ENCODE data around the gene SPEM1. TPM values are rescaled to one million over a fixed set of nuclear protein-coding genes. Genes with fewer than 3 reads are reported as not detected.

The SPEM1 gene
- total and polyA plus RNA-seq, 7 experiments from 2014 or later, result not detected

DNA sequence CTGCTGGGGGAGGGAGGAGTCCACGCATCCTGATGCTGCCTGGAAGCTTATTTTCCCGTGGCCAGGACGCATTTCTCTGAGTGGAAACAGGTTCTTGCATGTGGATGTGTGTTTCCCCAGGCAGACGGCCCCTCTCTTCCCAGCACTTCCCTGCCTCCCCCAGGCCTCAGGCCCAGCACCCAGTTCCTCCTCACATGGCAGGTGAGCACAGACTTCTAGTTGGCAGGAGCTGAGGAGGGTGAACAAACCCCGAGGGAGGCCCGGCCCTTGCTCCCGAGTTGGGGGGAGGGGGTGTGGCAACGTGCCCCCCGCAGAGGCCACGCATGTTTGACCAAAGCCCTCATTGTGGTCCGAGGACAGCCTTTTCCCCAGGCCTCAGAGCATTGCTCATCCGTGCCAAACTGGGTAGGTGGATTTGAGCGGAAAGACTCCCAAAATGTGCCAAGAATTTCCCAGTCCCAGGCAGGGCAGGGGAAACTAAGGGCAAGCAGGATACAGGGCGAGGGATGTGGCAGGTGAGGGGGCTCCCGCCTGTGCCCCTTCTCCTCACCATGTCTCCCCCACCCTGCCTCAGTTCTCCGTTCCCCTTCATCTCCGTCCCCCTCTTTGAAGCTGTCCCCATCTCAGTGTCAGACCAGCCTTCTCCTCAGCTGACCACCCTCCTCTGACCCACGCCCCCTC lies 1.5 kb upstream of the SPEM1 start:
- intact Hi-C loops (cut with micrococcal nuclease), result no loop called here
- Mint-ChIP-seq H3K27me3 (no peaks in the 10 kb centered on the region), H3K4me1 (peaks cover 0 to 7% (median 0%) of the 10 kb centered on the region in 7 donors), H3K9me3 (no peaks in the 10 kb centered on the region), H3K4me3 (no peak overlapping the region), H3K27ac (peak overlapping the region in 1 of 9 donors; percentile 62), H3K36me3 (no peaks in the 10 kb centered on the region)
- Histone ChIP-seq H3K4me1 (ENCODE audit: control insufficient read depth in 2 of 2, insufficient read depth in 2 of 2, low read length in 2 of 2) (no peaks in the 10 kb centered on the region), H3K4me3 (ENCODE audit: low read length) (no peak overlapping the region), H3K27me3 (ENCODE audit: control insufficient read depth in 2 of 2, insufficient read depth in 2 of 2, low read length in 2 of 2) (no peaks in the 10 kb centered on the region), H3K27ac (ENCODE audit: low read depth, low read length) (no peak overlapping the region), H3K9me3 (ENCODE audit: control insufficient read depth in 2 of 3, low read length in 3 of 3) (no peaks in the 10 kb centered on the region), H3K36me3 (ENCODE audit: control insufficient read depth in 2 of 3, insufficient read depth in 3 of 3, low read length in 3 of 3) (no peaks in the 10 kb centered on the region)
- DNase-seq, result no peak
- ChIA-PET POLR2A (no interaction called here), CTCF (no interaction called here)
- ATAC-seq, result no peak

GRCh38 chr17:7421186-7421585 lies 1.1 kb downstream of the SPEM1 start:
- no peak overlapping the region for H3K27ac Mint-ChIP-seq
- H3K9me3 Mint-ChIP-seq, result no peaks in the 10 kb centered on the region
- Histone ChIP-seq H3K27me3 (ENCODE audit: control insufficient read depth in 2 of 2, insufficient read depth in 2 of 2, low read length in 2 of 2) (no peaks in the 10 kb centered on the region), H3K36me3 (ENCODE audit: control insufficient read depth in 2 of 3, insufficient read depth in 3 of 3, low read length in 3 of 3) (no peaks in the 10 kb centered on the region), H3K4me1 (ENCODE audit: control insufficient read depth in 2 of 2, insufficient read depth in 2 of 2, low read length in 2 of 2) (no peaks in the 10 kb centered on the region), H3K4me3 (ENCODE audit: low read length) (no peak overlapping the region), H3K27ac (ENCODE audit: low read depth, low read length) (no peak overlapping the region), H3K9me3 (ENCODE audit: control insufficient read depth in 2 of 3, low read length in 3 of 3) (no peaks in the 10 kb centered on the region)
- H3K4me1 Mint-ChIP-seq, result peaks cover 0 to 7% (median 0%) of the 10 kb centered on the region in 7 donors
- no peaks in the 10 kb centered on the region for H3K36me3 Mint-ChIP-seq
- CTCF ChIA-PET, result interaction anchor here (2.4 kb wide), 1 partner anchor 66 kb away, joined by 7 read pairs; the partner anchor contains the start of gene TMEM95
- POLR2A ChIA-PET, result interaction anchor here (0.8 kb wide), 1 partner anchor 55 kb away, joined by 3 read pairs; no protein-coding TSS in a partner anchor
- intact Hi-C loops (cut with micrococcal nuclease), result no loop called here
- no peak overlapping the region for H3K4me3 Mint-ChIP-seq
- ATAC-seq (no peak), DNase-seq (no peak)
- H3K27me3 Mint-ChIP-seq, result peaks cover 0 to 3% (median 0%) of the 10 kb centered on the region in 5 donors

GRCh38 chr17:7423679-7424078 lies 3.6 kb downstream of the SPEM1 start:
- no peak overlapping the region for H3K4me3 ChIP-seq (ENCODE audit: low read length)
- ATAC-seq (no peak), DNase-seq (no peak)
- ChIA-PET POLR2A (no interaction called here), CTCF (interaction anchor here (1.4 kb wide), 1 partner anchor 67 kb away, joined by 3 read pairs; no protein-coding TSS in a partner anchor)
- no peaks in the 10 kb centered on the region for H3K4me1 Mint-ChIP-seq
- H3K4me3 Mint-ChIP-seq, result no peak overlapping the region
- H3K36me3 Mint-ChIP-seq, result no peaks in the 10 kb centered on the region
- peaks cover 0 to 3% (median 0%) of the 10 kb centered on the region in 5 donors for H3K27me3 Mint-ChIP-seq
- H3K36me3 ChIP-seq (ENCODE audit: control insufficient read depth in 2 of 3, insufficient read depth in 3 of 3, low read length in 3 of 3), result no peaks in the 10 kb centered on the region
- H3K4me1 ChIP-seq (ENCODE audit: control insufficient read depth in 2 of 2, insufficient read depth in 2 of 2, low read length in 2 of 2), result no peaks in the 10 kb centered on the region
- H3K9me3 Mint-ChIP-seq, result peaks cover 0 to 2% (median 0%) of the 10 kb centered on the region in 11 donors
- H3K27me3 ChIP-seq (ENCODE audit: control insufficient read depth in 2 of 2, insufficient read depth in 2 of 2, low read length in 2 of 2), result no peaks in the 10 kb centered on the region
- H3K27ac ChIP-seq (ENCODE audit: low read depth, low read length), result no peak overlapping the region
- H3K27ac Mint-ChIP-seq, result peak overlapping the region in 1 of 9 donors; percentile 72
- intact Hi-C loops (cut with micrococcal nuclease), result no loop called here
- H3K9me3 ChIP-seq (ENCODE audit: control insufficient read depth in 2 of 3, low read length in 3 of 3), result no peaks in the 10 kb centered on the region

DNA sequence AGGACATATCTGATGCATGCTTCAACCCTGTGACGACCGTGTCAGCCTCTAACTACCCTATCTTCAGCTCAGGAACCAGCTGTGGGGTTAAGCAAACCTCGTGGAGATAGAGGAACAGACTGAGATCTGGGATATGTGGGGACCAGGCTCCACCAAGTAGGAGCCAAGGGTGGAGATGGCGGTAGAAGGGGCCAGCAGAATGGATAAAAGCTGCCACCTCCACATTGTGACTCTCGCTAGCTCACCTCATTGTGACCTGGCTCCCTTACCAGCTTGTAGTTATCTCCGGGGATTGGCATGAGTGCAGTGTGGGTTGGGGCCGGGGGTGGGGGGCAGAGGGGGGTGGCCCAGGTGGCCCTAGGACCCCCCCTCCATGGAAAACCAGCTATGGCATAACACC lies 5.2 kb downstream of the SPEM1 start, which contains the start of gene SPEM2:
TSS of gene SPEM2 (plus strand) at position 301 of the 400 bp plus-strand sequence. CDS start at position 374, 73 bp downstream.
- H3K4me1 ChIP-seq (ENCODE audit: control insufficient read depth in 2 of 2, insufficient read depth in 2 of 2, low read length in 2 of 2), result no peaks in the 10 kb centered on the region
- H3K9me3 ChIP-seq (ENCODE audit: control insufficient read depth in 2 of 3, low read length in 3 of 3), result no peaks in the 10 kb centered on the region
- peak within 1 kb of the TSS in 3 of 9 donors; percentile 24 to 46 (median 29) for H3K27ac Mint-ChIP-seq
- no peaks in the 10 kb centered on the region for H3K36me3 ChIP-seq (ENCODE audit: control insufficient read depth in 2 of 3, insufficient read depth in 3 of 3, low read length in 3 of 3)
- ATAC-seq (no peak), DNase-seq (no peak)
- H3K27ac ChIP-seq (ENCODE audit: low read depth, low read length), result no peak within 1 kb of the TSS
- H3K27me3 Mint-ChIP-seq, result peaks cover 0 to 3% (median 0%) of the 10 kb centered on the region in 5 donors
- no peaks in the 10 kb centered on the region for H3K27me3 ChIP-seq (ENCODE audit: control insufficient read depth in 2 of 2, insufficient read depth in 2 of 2, low read length in 2 of 2)
- intact Hi-C loops (cut with micrococcal nuclease), result no loop called here
- peaks cover 0 to 2% (median 0%) of the 10 kb centered on the region in 11 donors for H3K9me3 Mint-ChIP-seq
- no peaks in the 10 kb centered on the region for H3K4me1 Mint-ChIP-seq
- CTCF ChIA-PET, result no interaction called here
- POLR2A ChIA-PET, result interaction anchor here (0.6 to 1.9 kb wide), 4 partner anchors 10 to 91 kb away, joined by 3 to 6 read pairs (median 4); partner anchors contain the start of gene TMEM102
- no peak within 1 kb of the TSS for H3K4me3 ChIP-seq (ENCODE audit: low read length)
- no peaks in the 10 kb centered on the region for H3K36me3 Mint-ChIP-seq
- H3K4me3 Mint-ChIP-seq, result no peak within 1 kb of the TSS

- Histone ChIP-seq H3K36me3 (ENCODE audit: control insufficient read depth in 2 of 3, insufficient read depth in 3 of 3, low read length in 3 of 3) (no peaks in the 10 kb centered on the region), H3K4me3 (ENCODE audit: low read length) (no peak overlapping the region), H3K27me3 (ENCODE audit: control insufficient read depth in 2 of 2, insufficient read depth in 2 of 2, low read length in 2 of 2) (no peaks in the 10 kb centered on the region), H3K4me1 (ENCODE audit: control insufficient read depth in 2 of 2, insufficient read depth in 2 of 2, low read length in 2 of 2) (no peaks in the 10 kb centered on the region), H3K9me3 (ENCODE audit: control insufficient read depth in 2 of 3, low read length in 3 of 3) (no peaks in the 10 kb centered on the region), H3K27ac (ENCODE audit: low read depth, low read length) (no peak overlapping the region)
- H3K36me3 Mint-ChIP-seq, result no peaks in the 10 kb centered on the region
- peak overlapping the region in 1 of 9 donors; percentile 46 for H3K27ac Mint-ChIP-seq
- ATAC-seq (no peak), DNase-seq (no peak)
- CTCF ChIA-PET, result no interaction called here
- H3K9me3 Mint-ChIP-seq, result peaks cover 0 to 2% (median 0%) of the 10 kb centered on the region in 11 donors
- intact Hi-C loops (cut with micrococcal nuclease), result no loop called here
- no peak overlapping the region for H3K4me3 Mint-ChIP-seq
- POLR2A ChIA-PET, result interaction anchor here (0.6 to 1.9 kb wide), 4 partner anchors 9 to 90 kb away, joined by 3 to 6 read pairs (median 4); partner anchors contain the start of gene TMEM102
- peaks cover 0 to 1% (median 0%) of the 10 kb centered on the region in 7 donors for H3K4me1 Mint-ChIP-seq
- peaks cover 0 to 3% (median 0%) of the 10 kb centered on the region in 5 donors for H3K27me3 Mint-ChIP-seq
These were observed 5.6 kb downstream of the SPEM1 start for GRCh38 chr17:7425756-7426155.

GRCh38 chr17:7426203-7426863 lies 6.2 kb downstream of the SPEM1 start:
- no peaks in the 10 kb centered on the region for H3K36me3 ChIP-seq (ENCODE audit: control insufficient read depth in 2 of 3, insufficient read depth in 3 of 3, low read length in 3 of 3)
- ATAC-seq (no peak), DNase-seq (no peak)
- Mint-ChIP-seq H3K27ac (peak overlapping the region in 2 of 9 donors; percentile 29 to 46), H3K9me3 (peaks cover 0 to 2% (median 0%) of the 10 kb centered on the region in 11 donors), H3K27me3 (peaks cover 0 to 3% (median 0%) of the 10 kb centered on the region in 5 donors), H3K36me3 (no peaks in the 10 kb centered on the region), H3K4me3 (no peak overlapping the region), H3K4me1 (peaks cover 0 to 3% (median 0%) of the 10 kb centered on the region in 7 donors)
- H3K27ac ChIP-seq (ENCODE audit: low read depth, low read length), result no peak overlapping the region
- no peak overlapping the region for H3K4me3 ChIP-seq (ENCODE audit: low read length)
- ChIA-PET CTCF (no interaction called here), POLR2A (interaction anchor here (0.6 kb wide), 1 partner anchor 223 kb away, joined by 3 read pairs; no protein-coding TSS in a partner anchor)
- no peaks in the 10 kb centered on the region for H3K4me1 ChIP-seq (ENCODE audit: control insufficient read depth in 2 of 2, insufficient read depth in 2 of 2, low read length in 2 of 2)
- no peaks in the 10 kb centered on the region for H3K27me3 ChIP-seq (ENCODE audit: control insufficient read depth in 2 of 2, insufficient read depth in 2 of 2, low read length in 2 of 2)
- intact Hi-C loops (cut with micrococcal nuclease), result no loop called here
- no peaks in the 10 kb centered on the region for H3K9me3 ChIP-seq (ENCODE audit: control insufficient read depth in 2 of 3, low read length in 3 of 3)

All from naive thymus-derived CD4-positive, alpha-beta T cell (primary cell).